Gastrocnemius medialis (tissue), 4 donors: ENCODE measurements around the gene MTREX. TPM values are rescaled to one million over a fixed set of nuclear protein-coding genes. Genes with fewer than 3 reads are reported as not detected.

Source experiments
- ATAC-seq, 2 donors: fragments of 150-250 bp; one replicate each; pipeline ENCODE4 v1.9.1; 2016
- DNase-seq, 2 donors: peaks; one replicate each; pipeline ENCODE4 v3.0.0-alpha.2; 2019
- H3K27ac ChIP-seq, 4 donors: fragments of 200-600 bp; sonication (generic); 1 replicate in 1 of 4; 2 replicates in 3 of 4; pipeline ENCODE4 v1.5.1; 2016 to 2018; ENCODE audit warnings: mild to moderate bottlenecking in 2 of 4, moderate library complexity in 1 of 4
- H3K27me3 ChIP-seq, 3 donors: fragments of 200-600 bp; sonication (generic) in 2 of 3; 1 replicate in 1 of 3; 2 replicates in 2 of 3; pipeline versions ENCODE4 v1.5.1 to v1.6.0; 2016 to 2019; ENCODE audit warnings: mild to moderate bottlenecking in 1 of 3, moderate library complexity in 1 of 3
- H3K36me3 ChIP-seq, 2 donors: fragments of 200-600 bp; sonication (generic) in 1 of 2; one replicate each; pipeline ENCODE4 v1.5.1; 2017 to 2018
- H3K4me1 ChIP-seq, 2 donors: fragments of 200-600 bp; sonication (generic) in 1 of 2; one replicate each; pipeline ENCODE4 v1.5.1; 2016 to 2017; ENCODE audit warnings: mild to moderate bottlenecking in 2 of 2
- H3K4me3 ChIP-seq, 4 donors: fragments of 200-600 bp; sonication (generic) in 3 of 4; 1 replicate in 1 of 4; 2 replicates in 3 of 4; pipeline ENCODE4 v1.5.1; 2016 to 2019; ENCODE audit warnings: mild to moderate bottlenecking in 2 of 4
- H3K9me3 ChIP-seq, 3 donors: fragments of 200-600 bp; sonication (generic) in 2 of 3; 1 replicate in 1 of 3; 2 replicates in 2 of 3; pipeline ENCODE4 v1.5.1; 2016 to 2019
- POLR2A ChIP-seq, 2 donors: fragments of 450-650 bp; IDR thresholded peaks; one replicate each; pipeline ENCODE4 v1.6.1; 2017; ENCODE audit warnings: antibody characterized with exemption in 2 of 2, mild to moderate bottlenecking in 2 of 2, moderate library complexity in 2 of 2
- in situ Hi-C, 4 donors: fragments of 200-750 bp; cut with MboI; loops; one replicate each; pipeline versions ENCODE4 v1.15.0 to v1.8.0; 2017; ENCODE audit warnings: low sequenced_read_pairs in 4 of 4
- intact Hi-C: fragments of 100-400 bp; cut with DNase I; formaldehyde crosslinking; loops from one replicate; pipeline ENCODE4 v1.15.1; 2023; ENCODE audit warnings: low total_unique reads
- total RNA-seq, 4 donors: library from RNA; depleted of rRNA; stranded (reverse); fragments of >200 nt; gene quantifications; one replicate each; pipeline versions ENCODE4 v1.1.0 to v1.2.3, GENCODE V29; 2016
- TF ChIP-seq, protein P1 (sequence below), 5 experiments: fragments of 450-650 bp in 3 of 5; fragments of 200-600 bp in 2 of 5; sonication (generic) in 2 of 5; IDR thresholded peaks in 4 of 5; conservative IDR thresholded peaks in 1 of 5; 1 replicate in 4 of 5; 2 replicates in 1 of 5; pipeline ENCODE4 v1.5.1; 2016 to 2019; ENCODE audit warnings: antibody characterized with exemption in 5 of 5, mild to moderate bottlenecking in 3 of 5, moderate library complexity in 3 of 5

MTREX gene
- total RNA-seq, 4 donors from 2014 or later, result 92.4 to 124 (median 109) TPM

DNA sequence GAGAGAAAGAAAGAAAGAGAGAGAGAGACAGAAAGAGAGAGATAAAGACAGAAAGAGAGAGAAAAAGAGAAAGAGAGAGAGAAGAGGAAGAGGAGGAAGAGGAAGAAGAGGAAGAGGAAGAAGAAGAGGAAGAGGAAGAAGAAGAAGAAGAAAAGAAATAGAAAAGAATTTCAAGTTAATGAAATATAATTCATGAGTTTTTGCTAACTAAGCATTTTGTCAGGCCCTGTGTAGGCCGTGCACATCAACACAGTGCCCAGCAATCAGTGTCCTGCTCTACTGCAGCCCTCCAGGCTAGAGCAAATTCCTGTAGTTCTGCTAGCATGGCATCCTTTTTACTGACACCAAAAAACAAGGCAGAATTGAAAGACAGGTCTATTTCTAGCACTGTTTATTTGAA, 164.9 kb downstream of the MTREX start:
- no peak for ATAC-seq
- Histone ChIP-seq H3K27me3 (no peaks in the 10 kb centered on the region), H3K36me3 (peaks cover 0 to 11% of the 10 kb centered on the region in 2 donors), H3K4me3 (no peak overlapping the region), H3K27ac (no peak overlapping the region), H3K9me3 (no peaks in the 10 kb centered on the region), H3K4me1 (peaks cover 29 to 34% of the 10 kb centered on the region in 2 donors)
- DNase-seq, result no peak
- TF ChIP-seq, protein P1, sequence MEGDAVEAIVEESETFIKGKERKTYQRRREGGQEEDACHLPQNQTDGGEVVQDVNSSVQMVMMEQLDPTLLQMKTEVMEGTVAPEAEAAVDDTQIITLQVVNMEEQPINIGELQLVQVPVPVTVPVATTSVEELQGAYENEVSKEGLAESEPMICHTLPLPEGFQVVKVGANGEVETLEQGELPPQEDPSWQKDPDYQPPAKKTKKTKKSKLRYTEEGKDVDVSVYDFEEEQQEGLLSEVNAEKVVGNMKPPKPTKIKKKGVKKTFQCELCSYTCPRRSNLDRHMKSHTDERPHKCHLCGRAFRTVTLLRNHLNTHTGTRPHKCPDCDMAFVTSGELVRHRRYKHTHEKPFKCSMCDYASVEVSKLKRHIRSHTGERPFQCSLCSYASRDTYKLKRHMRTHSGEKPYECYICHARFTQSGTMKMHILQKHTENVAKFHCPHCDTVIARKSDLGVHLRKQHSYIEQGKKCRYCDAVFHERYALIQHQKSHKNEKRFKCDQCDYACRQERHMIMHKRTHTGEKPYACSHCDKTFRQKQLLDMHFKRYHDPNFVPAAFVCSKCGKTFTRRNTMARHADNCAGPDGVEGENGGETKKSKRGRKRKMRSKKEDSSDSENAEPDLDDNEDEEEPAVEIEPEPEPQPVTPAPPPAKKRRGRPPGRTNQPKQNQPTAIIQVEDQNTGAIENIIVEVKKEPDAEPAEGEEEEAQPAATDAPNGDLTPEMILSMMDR (IDR thresholded peaks at IDR 0.05 in 4 of 5, conservative IDR thresholded peaks at IDR 0.05 in 1 of 5), result no peak
- no peak for TF ChIP-seq POLR2A (IDR thresholded peaks at IDR 0.05)
- intact Hi-C loops, result no loop called here
- in situ Hi-C loops, result no loop called here

Other genes with a start within 250 kb of the MTREX start
- not detected for gene GZMA, start 205.3 kb upstream of the MTREX start, total RNA-seq
- gene GPX8, start 147.8 kb upstream of the MTREX start, total RNA-seq, result 1 to 10 TPM; 2.0 to 4.0 (median 2.6) TPM
- not detected for gene CDC20B, start 134.8 kb upstream of the MTREX start, total RNA-seq
- not detected for gene MCIDAS, start 80.7 kb upstream of the MTREX start, total RNA-seq
- gene CCNO, start 74.4 kb upstream of the MTREX start, total RNA-seq, result not detected
- 10 to 100 TPM; 33.1 to 44.6 (median 41.0) TPM for gene DHX29, start 295 bp upstream of the MTREX start, total RNA-seq
- 100 to 1,000 TPM in 1 of 4 donors, 10 to 100 TPM in 3; 79.8 to 147 (median 91.5) TPM for gene PLPP1, start 227.0 kb downstream of the MTREX start, total RNA-seq